IMR-90 (cell line): ENCODE measurements around the gene EPC2. TPM values are rescaled to one million over a fixed set of nuclear protein-coding genes. Genes with fewer than 3 reads are reported as not detected.

ENCODE experiments used
- ATAC-seq: fragments of 200-7000 bp; cut with Tn5 transposase; 2 replicates; pipeline ENCODE4 v1.9.1; 2020; ENCODE audit warnings: low read depth, mild to moderate bottlenecking, moderate library complexity
- BruUV-seq: library from RNA; stranded (reverse); fragments of 400-500 nt; replicated peaks from 2 replicates; lab custom pipeline; 2021; lab: Mats Ljungman, UMichigan
- CTCF ChIA-PET: fragments of 300-600 bp; formaldehyde crosslinking; extraction: SDS; loops from one replicate; lab custom pipeline; 2021; ENCODE audit warnings: antibody characterized with exemption; lab: Yijun Ruan, JAX
- POLR2A ChIA-PET: fragments of 300-600 bp; sonication (Branson Sonifier 250); formaldehyde crosslinking; loops from one replicate; lab custom pipeline; 2022; ENCODE audit warnings: antibody characterized with exemption; ENCODE audit not compliant: unreplicated experiment; lab: Charles Lee
- DNase-seq: peaks from one replicate; pipeline ENCODE4 v3.0.0; 2013
- H2AFZ ChIP-seq: replicated peaks from 2 replicates; pipeline ENCODE3; 2013; ENCODE audit warnings: low read length, mild to moderate bottlenecking; ENCODE audit not compliant: poor library complexity
- H2AK5ac ChIP-seq: 2 replicates; pipeline ENCODE4 v1.6.1; 2013; ENCODE audit warnings: low read depth, low read length, inconsistent platforms
- H2AK9ac ChIP-seq: replicated peaks from 2 replicates; pipeline ENCODE3; 2013; ENCODE audit warnings: mild to moderate bottlenecking, low read depth, low read length, moderate library complexity; ENCODE audit not compliant: poor library complexity
- H2BK120ac ChIP-seq: 2 replicates; pipeline ENCODE4 v1.6.1; 2013; ENCODE audit warnings: low read depth, low read length, inconsistent platforms
- H2BK15ac ChIP-seq: 3 replicates; pipeline ENCODE4 v1.6.1; 2013; ENCODE audit warnings: low read depth, low read length, inconsistent platforms
- H2BK20ac ChIP-seq: 2 replicates; pipeline ENCODE4 v1.6.1; 2013; ENCODE audit warnings: low read depth, mild to moderate bottlenecking, inconsistent platforms, low read length, moderate library complexity
- H2BK5ac ChIP-seq: 2 replicates; pipeline ENCODE4 v1.6.1; 2013; ENCODE audit warnings: mild to moderate bottlenecking, low read depth, low read length, inconsistent platforms; ENCODE audit not compliant: poor library complexity, severe bottlenecking
- H3K14ac ChIP-seq: replicated peaks from 2 replicates; pipeline ENCODE4 v1.6.1; 2013; ENCODE audit warnings: low read depth, low read length, inconsistent platforms
- H3K18ac ChIP-seq: 2 replicates; pipeline ENCODE4 v1.6.1; 2013; ENCODE audit warnings: low read depth, low read length, control low read depth
- H3K23ac ChIP-seq: 2 replicates; pipeline ENCODE4 v1.6.1; 2013; ENCODE audit warnings: low read depth, low read length, inconsistent platforms
- H3K27ac ChIP-seq: 2 replicates; pipeline ENCODE4 v1.5.1; 2013; ENCODE audit warnings: mild to moderate bottlenecking, control low read depth, low read length; ENCODE audit not compliant: insufficient read depth
- H3K27me3 ChIP-seq: 2 replicates; pipeline ENCODE4 v1.6.1; 2013; ENCODE audit warnings: low read length; ENCODE audit not compliant: control insufficient read depth, insufficient read depth
- H3K36me3 ChIP-seq: 2 replicates; pipeline ENCODE4 v1.6.1; 2013; ENCODE audit warnings: low read length, mixed read lengths; ENCODE audit not compliant: control insufficient read depth, insufficient read depth
- H3K4ac ChIP-seq: 2 replicates; pipeline ENCODE4 v1.6.1; 2013; ENCODE audit warnings: low read depth, low read length, inconsistent platforms
- H3K4me1 ChIP-seq: 2 replicates; pipeline ENCODE4 v1.6.1; 2013; ENCODE audit warnings: low read length, mixed read lengths; ENCODE audit not compliant: control insufficient read depth, insufficient read depth
- H3K4me2 ChIP-seq: 2 replicates; pipeline ENCODE4 v1.6.1; 2013; ENCODE audit warnings: low read depth, mild to moderate bottlenecking, control low read depth, low read length, moderate library complexity
- H3K4me3 ChIP-seq: 2 replicates; pipeline ENCODE4 v1.5.1; 2013; ENCODE audit warnings: low read depth, mild to moderate bottlenecking, control low read depth, low read length, moderate library complexity; ENCODE audit not compliant: insufficient read depth
- H3K56ac ChIP-seq: 2 replicates; pipeline ENCODE4 v1.6.1; 2013; ENCODE audit warnings: low read length, inconsistent platforms; ENCODE audit not compliant: insufficient read depth; ENCODE audit errors: extremely low read depth
- H3K79me1 ChIP-seq, 2 experiments: 2 replicates each; pipeline ENCODE4 v1.6.1; 2013; ENCODE audit warnings: low read length in 2 of 2, inconsistent platforms in 1 of 2, low read depth in 1 of 2
- H3K9ac ChIP-seq: 2 replicates; pipeline ENCODE4 v1.6.1; 2013; ENCODE audit warnings: low read depth, low read length, control low read depth
- H3K9me1 ChIP-seq: 2 replicates; pipeline ENCODE4 v1.6.1; 2013; ENCODE audit warnings: low read length, inconsistent platforms; ENCODE audit not compliant: insufficient read depth
- H3K9me3 ChIP-seq: 2 replicates; pipeline ENCODE4 v1.6.1; 2013; ENCODE audit warnings: low read length; ENCODE audit not compliant: control insufficient read depth, insufficient read depth
- H4K20me1 ChIP-seq: 2 replicates; pipeline ENCODE4 v1.6.1; 2013; ENCODE audit warnings: low read length, inconsistent platforms; ENCODE audit not compliant: insufficient read depth
- H4K5ac ChIP-seq: 2 replicates; pipeline ENCODE4 v1.6.1; 2013; ENCODE audit warnings: mild to moderate bottlenecking, low read depth, low read length, control low read depth
- H4K8ac ChIP-seq, 2 experiments: 2 replicates each; pipeline ENCODE4 v1.6.1; 2013; ENCODE audit warnings: low read depth in 2 of 2, low read length in 2 of 2, control low read depth in 1 of 2, inconsistent platforms in 1 of 2
- H4K91ac ChIP-seq: 2 replicates; pipeline ENCODE4 v1.6.1; 2013; ENCODE audit warnings: low read depth, low read length, inconsistent platforms; ENCODE audit not compliant: insufficient read depth
- BHLHE40 ChIP-seq: fragments of 150-350 bp; IDR thresholded peaks from 2 replicates; pipeline ENCODE4 v1.6.1; 2016; ENCODE audit warnings: mild to moderate bottlenecking, low read depth, low read length
- CEBPB ChIP-seq: IDR thresholded peaks from 2 replicates; pipeline ENCODE4 v1.6.1; 2012; ENCODE audit warnings: low read depth, low read length, improper control_type of control experiment
- CHD1 ChIP-seq: IDR thresholded peaks from 2 replicates; pipeline ENCODE4 v1.6.1; 2012; ENCODE audit warnings: low read depth, low read length, improper control_type of control experiment
- CTCF ChIP-seq: conservative IDR thresholded peaks from 2 replicates; pipeline ENCODE4 v1.5.1; 2012; ENCODE audit warnings: mild to moderate bottlenecking, low read depth, low read length, improper control_type of control experiment
- ELK1 ChIP-seq: fragments of 150-350 bp; IDR thresholded peaks from 2 replicates; pipeline ENCODE4 v1.6.1; 2016; ENCODE audit warnings: low read depth, mild to moderate bottlenecking, low read length, moderate library complexity, borderline replicate concordance
- FOS ChIP-seq: fragments of 150-350 bp; IDR thresholded peaks from 2 replicates; pipeline ENCODE4 v1.6.1; 2016; ENCODE audit warnings: low read depth, low read length
- MAFK ChIP-seq: IDR thresholded peaks from 2 replicates; pipeline ENCODE4 v1.6.1; 2012; ENCODE audit warnings: low read depth, low read length, improper control_type of control experiment
- MAZ ChIP-seq: IDR thresholded peaks from 2 replicates; pipeline ENCODE4 v1.6.1; 2012; ENCODE audit warnings: low read depth, mild to moderate bottlenecking, low read length, improper control_type of control experiment, moderate library complexity, borderline replicate concordance
- MXI1 ChIP-seq: IDR thresholded peaks from 2 replicates; pipeline ENCODE4 v1.6.1; 2012; ENCODE audit warnings: low read depth, mild to moderate bottlenecking, low read length, moderate library complexity, borderline replicate concordance
- NFE2L2 ChIP-seq: fragments of 150-350 bp; IDR thresholded peaks from 2 replicates; pipeline ENCODE4 v1.6.1; 2016; ENCODE audit warnings: low read depth, mild to moderate bottlenecking, low read length
- POLR2A ChIP-seq: IDR thresholded peaks from 2 replicates; pipeline ENCODE4 v1.6.1; 2012; ENCODE audit warnings: mild to moderate bottlenecking, low read depth, low read length
- RAD21 ChIP-seq: IDR thresholded peaks from 2 replicates; pipeline ENCODE4 v1.6.1; 2012; ENCODE audit warnings: low read length, improper control_type of control experiment
- RCOR1 ChIP-seq: IDR thresholded peaks from 2 replicates; pipeline ENCODE4 v1.6.1; 2012; ENCODE audit warnings: mild to moderate bottlenecking, low read length, improper control_type of control experiment; ENCODE audit not compliant: insufficient replicate concordance
- RFX5 ChIP-seq: IDR thresholded peaks from 2 replicates; pipeline ENCODE4 v1.8.0; 2012; ENCODE audit warnings: low read depth, mild to moderate bottlenecking, low read length, moderate library complexity
- SMC3 ChIP-seq: fragments of 150-350 bp; IDR thresholded peaks from 2 replicates; pipeline ENCODE4 v1.6.1; 2016; ENCODE audit warnings: low read depth, mild to moderate bottlenecking, antibody characterized with exemption, low read length, moderate library complexity
- USF2 ChIP-seq: fragments of 150-350 bp; IDR thresholded peaks from 2 replicates; pipeline ENCODE4 v1.6.1; 2017; ENCODE audit warnings: mild to moderate bottlenecking, antibody characterized with exemption, low read length, low read depth
- WGBS, 2 experiments: methylation state at CpG; one replicate each; pipeline versions ENCODE4 v1.1.5 to v1.1.7; 2013; ENCODE audit warnings: missing lambda C conversion rate in 2 of 2; ENCODE audit not compliant: insufficient read length in 1 of 2; ENCODE audit errors: extremely low coverage in 2 of 2; 5-methylcytosine and 5-hydroxymethylcytosine counted together
- dilution Hi-C: fragments of 300-500 bp; cut with HindIII; formaldehyde crosslinking; loops from one replicate; pipeline ENCODE4 v1.14.3; 2018; ENCODE audit warnings: low sequenced_read_pairs; ENCODE audit not compliant: unreplicated experiment
- in situ Hi-C: fragments of 300-500 bp; cut with MboI; formaldehyde crosslinking; loops from 3 replicates; pipeline ENCODE4 v1.14.3; 2019; ENCODE audit warnings: low sequenced_read_pairs, inconsistent platforms, mixed read lengths
- intact Hi-C: fragments of 100-400 bp; cut with micrococcal nuclease; formaldehyde crosslinking; loops from 2 replicates; pipeline ENCODE4 v1.10.0; 2022
- polyA plus RNA-seq, 3 experiments: library from polyadenylated mRNA; depleted of rRNA; stranded (reverse); fragments of >200 nt; gene quantifications; 2 replicates each; pipeline ENCODE4 v1.2.3, GENCODE V29; 2012; ENCODE audit warnings: low replicate concordance in 1 of 3
- total RNA-seq: library from RNA; depleted of rRNA; stranded (reverse); fragments of >200 nt; gene quantifications from 2 replicates; pipeline ENCODE4 v1.2.3, GENCODE V29; 2012

EPC2 gene
- total and polyA plus RNA-seq, 2 of the 4 experiments (the other 2 are of a cell fraction) = 10.6 to 22.6 TPM

- H3K56ac ChIP-seq = no peak overlapping the region
- dilution Hi-C loops = no loop called here
- peaks cover 11 to 46% of the 10 kb centered on the region in 2 experiments for H3K79me1 ChIP-seq
- H3K4me2 ChIP-seq = peak overlapping the region; percentile 49; the same call in 1 of the 2 replicates
- BruUV-seq = no TSS peak
- no peak overlapping the region for H3K4me3 ChIP-seq
- no peak overlapping the region for H4K91ac ChIP-seq
- H3K18ac ChIP-seq = no peak overlapping the region
- H3K4ac ChIP-seq = no peak overlapping the region
- TF ChIP-seq MAZ (no peak), RAD21 (no peak), CEBPB (no peak), USF2 (no peak), CTCF (no peak), CHD1 (no peak), RCOR1 (no peak), POLR2A (no peak), MAFK (no peak), BHLHE40 (no peak), SMC3 (no peak), MXI1 (no peak), FOS (no peak), RFX5 (no peak), NFE2L2 (no peak), ELK1 (no peak)
- peak; percentile 46 for ATAC-seq
- POLR2A ChIA-PET = no interaction called here
- H3K36me3 ChIP-seq = no peaks in the 10 kb centered on the region
- peak; percentile 54 for DNase-seq
- no peak overlapping the region for H2BK5ac ChIP-seq
- H3K9me3 ChIP-seq = no peaks in the 10 kb centered on the region
- no peak overlapping the region for H4K5ac ChIP-seq
- peaks cover 12% of the 10 kb centered on the region for H3K4me1 ChIP-seq
- H3K23ac ChIP-seq = no peak overlapping the region
- H4K8ac ChIP-seq = no peak overlapping the region
- H4K20me1 ChIP-seq = peaks cover 63% of the 10 kb centered on the region
- intact Hi-C loops = no loop called here
- no peak overlapping the region for H3K27ac ChIP-seq
- no peak overlapping the region for H2BK20ac ChIP-seq
- no peak overlapping the region for H2AK5ac ChIP-seq
- no peak overlapping the region for H3K14ac ChIP-seq
- WGBS, 2 experiments = no CpG with 5 or more reads among the region's 4 CpGs
- H3K9me1 ChIP-seq = peaks cover 9% of the 10 kb centered on the region
- no peak overlapping the region for H2BK15ac ChIP-seq
- CTCF ChIA-PET = no interaction called here
- no peak overlapping the region for H2AFZ ChIP-seq
- no peaks in the 10 kb centered on the region for H3K27me3 ChIP-seq
- H2AK9ac ChIP-seq = no peak overlapping the region
- H2BK120ac ChIP-seq = no peak overlapping the region
- in situ Hi-C loops = no loop called here
- H3K9ac ChIP-seq = no peak overlapping the region
These were observed 31.2 kb downstream of the EPC2 start for GRCh38 chr2:148675708-148676107.
